T47D (cell line): ENCODE measurements around the gene CACNA2D1.
A peak's percentile ranks its signal among the peaks of the same experiment; 100 is the strongest.
"Not testable (repeated sequence)": the region's sequence is repeated elsewhere in the genome, so short reads cannot be mapped to it uniquely, and the experiment has no call there.

ENCODE experiments used
- DNase-seq, 2 experiments: peaks; one replicate each; pipeline versions ENCODE4 v3.0.0 to v3.0.0-alpha.2; 2011 to 2012; ENCODE audit warnings: low read depth in 1 of 2, low spot score in 1 of 2
- JUND ChIP-seq: IDR thresholded peaks from 2 replicates; pipeline ENCODE4 v1.6.1; 2012; ENCODE audit warnings: low read depth
- in situ Hi-C: cut with HindIII; loops from 2 replicates; pipeline ENCODE4 v1.10.0; 2016; ENCODE audit warnings: low sequenced_read_pairs, low pct_unique_long_range_greater_than_20kb

The CACNA2D1 gene

DNA sequence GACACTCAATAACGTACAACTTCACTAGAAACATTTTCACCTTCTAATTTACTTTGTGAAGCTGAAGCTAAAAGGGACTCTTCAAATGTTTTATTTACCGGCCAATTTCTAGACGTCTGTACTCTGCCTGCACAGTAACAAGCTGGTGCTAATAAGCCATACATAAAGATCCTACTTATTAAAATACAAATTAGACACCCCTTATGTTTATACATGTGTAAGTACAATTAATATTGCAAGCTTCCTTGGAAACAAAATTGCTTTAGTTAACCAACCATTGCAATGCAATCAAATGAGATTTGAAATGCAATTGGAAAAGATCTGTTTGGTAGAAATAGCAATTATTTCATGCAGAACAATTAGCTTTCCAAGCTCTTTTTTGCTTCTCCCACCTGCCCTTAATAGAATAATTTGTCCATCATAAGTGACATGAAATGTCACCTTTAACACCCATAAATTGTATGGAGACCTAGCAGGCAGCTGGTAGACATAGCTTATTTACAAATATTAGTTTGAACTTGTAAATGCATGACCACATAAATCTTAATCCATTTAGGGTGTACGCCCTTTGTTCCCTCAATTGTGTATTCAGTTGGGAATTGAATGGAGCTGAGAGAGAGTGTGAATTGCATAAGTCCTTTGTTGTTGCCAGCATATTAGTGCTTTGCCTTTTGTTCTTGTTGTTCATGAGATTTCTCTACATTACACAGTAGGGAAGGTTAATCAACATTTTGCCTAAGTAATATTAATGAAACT lies 277.1 kb downstream of the CACNA2D1 start:
- no peak for DNase-seq
- in situ Hi-C loops = no loop called here
- no peak for TF ChIP-seq JUND

DNA sequence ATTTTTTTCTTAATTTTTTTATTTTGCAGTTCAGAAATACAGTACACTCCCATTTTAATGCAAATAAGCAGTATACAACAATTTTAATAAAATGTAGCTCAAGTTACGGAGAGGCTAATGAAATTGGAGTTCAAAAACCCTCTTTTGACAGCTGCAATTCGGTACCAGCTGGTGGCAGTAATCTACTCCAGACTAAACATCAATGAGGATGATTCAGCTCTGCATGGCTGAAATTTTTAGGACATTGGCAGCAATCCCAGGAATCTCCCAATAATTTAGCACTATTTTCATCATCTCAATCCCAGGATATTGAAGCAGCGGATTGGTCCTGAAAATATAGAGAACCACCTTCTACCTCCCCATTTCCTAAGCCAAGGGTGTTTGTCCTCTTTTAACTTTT lies 278.8 kb downstream of the CACNA2D1 start:
- DNase-seq = peak in 1 of 2 experiments; percentile 27
- no peak for TF ChIP-seq JUND

DNA sequence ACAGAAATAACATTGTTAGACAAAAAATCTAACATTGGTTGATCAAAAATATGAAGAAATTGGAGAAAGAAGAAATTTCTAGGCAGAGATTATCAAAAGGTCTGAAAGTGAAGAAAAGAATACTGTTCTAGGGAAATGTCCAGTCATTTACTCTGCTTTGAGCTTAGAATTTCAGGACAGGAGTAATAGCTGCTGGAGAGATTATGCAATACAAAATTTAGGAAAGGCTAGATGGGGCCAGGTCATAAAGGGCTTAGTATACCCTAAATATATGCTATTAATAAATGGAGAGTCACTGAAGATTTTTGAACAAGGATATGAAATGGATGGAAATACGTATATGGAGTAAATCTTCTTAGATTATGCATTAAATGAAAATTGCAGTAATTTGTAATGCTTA lies 279.2 kb downstream of the CACNA2D1 start:
- TF ChIP-seq JUND = no peak
- DNase-seq = no peak
- in situ Hi-C loops = no loop called here

More for the DNA sequence above, 278.8 kb downstream of the CACNA2D1 start:
- in situ Hi-C loops = no loop called here

DNA sequence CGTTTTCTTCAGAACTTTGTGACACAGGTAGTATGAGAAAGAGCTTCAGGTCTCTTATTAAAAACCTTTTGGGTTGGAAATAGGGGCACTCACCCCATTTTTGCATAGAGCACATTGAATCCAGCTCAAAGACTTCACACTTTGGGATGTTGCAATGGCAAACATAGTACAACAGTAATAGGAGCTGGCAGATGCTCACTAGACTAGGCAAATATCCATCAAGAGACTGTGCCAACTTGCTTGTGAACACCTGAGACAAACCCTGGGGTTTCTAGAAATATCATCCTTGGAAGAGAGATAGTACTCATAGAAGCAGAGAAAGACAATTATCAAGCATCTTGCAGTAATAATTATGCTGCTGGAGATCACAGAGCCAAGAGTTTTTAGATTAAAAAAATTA lies 280.0 kb downstream of the CACNA2D1 start:
- DNase-seq = no peak
- TF ChIP-seq JUND = no peak
- in situ Hi-C loops = no loop called here

DNA sequence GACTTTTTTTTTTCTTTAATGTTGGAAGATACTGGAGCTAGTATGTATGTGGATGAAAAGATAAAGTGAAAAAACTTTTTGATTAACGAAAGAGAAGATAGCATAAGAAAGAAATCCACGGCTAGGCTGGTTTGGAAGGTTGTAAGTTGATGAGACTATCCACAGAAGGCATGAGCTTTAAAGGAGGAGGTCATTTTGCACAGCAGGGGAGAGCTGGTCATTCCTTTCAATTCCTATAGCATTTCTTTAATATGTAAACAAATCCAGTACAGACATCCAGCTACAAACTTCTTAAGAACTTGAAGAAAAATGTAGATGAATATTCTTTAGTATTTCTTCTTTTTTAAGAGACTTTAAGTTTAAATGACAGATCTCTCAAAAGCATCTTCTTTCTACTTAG lies 281.3 kb downstream of the CACNA2D1 start:
- DNase-seq = no peak
- in situ Hi-C loops = no loop called here
- no peak for TF ChIP-seq JUND

DNA sequence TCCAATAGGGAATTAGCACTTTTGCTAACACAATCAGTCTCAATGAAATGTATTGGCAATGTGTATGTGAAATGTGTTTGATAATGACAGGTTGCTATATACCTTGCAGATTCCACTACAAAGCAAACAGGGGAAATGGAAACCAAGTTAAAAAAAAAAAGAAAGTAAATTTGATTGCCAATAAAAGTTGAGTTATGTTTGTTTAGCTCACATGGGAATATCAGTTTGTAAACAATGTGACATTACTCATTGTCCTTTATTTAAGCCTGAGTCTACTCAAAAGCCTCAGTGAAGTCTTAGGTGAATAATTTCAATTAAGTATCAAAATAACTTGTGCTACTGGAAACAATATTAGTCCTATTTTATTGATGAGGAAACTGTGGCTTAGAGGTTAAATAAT lies 285.2 kb downstream of the CACNA2D1 start:
- no peak for DNase-seq
- in situ Hi-C loops = no loop called here
- no peak for TF ChIP-seq JUND

DNA sequence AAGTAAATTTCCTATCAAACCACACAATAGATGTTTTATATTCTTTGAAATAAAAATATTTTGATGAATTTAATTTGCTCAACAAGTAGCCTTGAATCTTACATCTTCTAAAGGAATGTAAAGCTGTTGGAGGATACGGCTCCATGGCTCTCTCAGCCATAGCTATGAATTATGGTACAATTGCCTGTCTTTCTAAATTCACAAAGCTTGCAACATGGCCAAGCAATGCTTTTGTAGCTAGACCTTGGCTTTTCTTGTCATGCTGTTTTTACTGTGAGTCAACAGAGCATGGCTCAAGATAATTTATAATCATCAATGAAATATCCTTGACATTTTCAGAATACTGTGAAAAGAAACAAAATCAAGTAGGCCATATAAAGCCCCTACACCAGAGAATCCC lies 286.7 kb downstream of the CACNA2D1 start:
- DNase-seq = no peak
- in situ Hi-C loops = no loop called here
- TF ChIP-seq JUND = no peak

DNA sequence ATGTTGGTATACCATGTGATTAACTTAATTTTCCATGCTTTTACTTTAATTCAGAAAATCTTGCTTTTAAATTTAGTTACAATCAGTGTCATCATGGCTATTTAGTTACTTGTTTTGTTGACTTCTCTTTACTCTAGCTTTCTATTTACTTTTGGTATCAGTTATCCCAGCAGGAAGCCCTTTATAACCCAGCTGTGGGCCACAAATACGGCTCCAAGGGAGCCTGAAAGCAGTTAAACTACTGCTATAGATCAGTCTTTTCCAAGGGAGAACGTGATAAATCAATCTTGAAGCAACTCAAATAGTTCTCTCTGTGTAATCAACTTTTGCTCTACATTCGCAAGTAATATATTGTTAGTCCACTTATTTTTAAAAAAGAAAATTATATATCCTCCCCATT lies 287.4 kb downstream of the CACNA2D1 start:
- in situ Hi-C loops = no loop called here
- no peak for TF ChIP-seq JUND
- DNase-seq = no peak

DNA sequence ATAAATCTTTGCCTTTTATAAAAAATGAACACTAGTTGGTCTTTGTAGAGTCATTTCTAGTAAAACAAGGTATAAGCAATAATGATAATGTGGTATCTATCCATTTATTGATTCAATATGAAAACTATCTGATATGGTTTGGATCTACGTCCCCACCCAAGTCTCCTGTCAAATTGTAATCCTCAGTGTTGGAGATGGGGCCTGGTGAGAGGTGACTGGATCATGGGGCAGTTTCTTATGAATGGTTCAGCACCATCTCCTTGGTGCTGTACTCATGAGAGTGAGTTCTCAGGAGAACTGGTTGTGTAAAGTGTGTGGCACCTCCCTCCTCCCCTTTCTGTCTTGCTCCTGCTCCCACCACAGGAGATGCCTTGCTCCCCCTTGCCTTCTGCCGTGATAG lies 288.8 kb downstream of the CACNA2D1 start:
- TF ChIP-seq JUND = no peak
- in situ Hi-C loops = no loop called here
- DNase-seq = no peak

DNA sequence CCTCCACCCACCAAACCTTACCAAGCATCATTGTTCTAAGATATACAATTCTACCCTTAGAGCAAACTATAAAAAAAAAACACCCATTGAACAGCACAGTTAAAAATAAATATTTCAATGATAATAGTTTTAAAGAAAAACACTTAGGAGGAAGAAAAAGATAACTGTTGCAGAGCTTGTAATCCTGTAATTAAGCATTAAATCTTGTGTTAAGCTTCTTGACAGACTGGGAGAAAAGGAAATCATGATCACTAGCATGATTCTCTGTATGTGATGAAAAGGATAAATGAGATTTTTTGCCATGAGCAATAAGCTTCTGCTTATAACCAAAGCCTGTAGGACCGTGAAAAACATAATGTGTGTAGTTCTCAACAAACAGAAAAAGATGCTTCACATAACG lies 289.8 kb downstream of the CACNA2D1 start:
- in situ Hi-C loops = no loop called here
- DNase-seq = no peak
- no peak for TF ChIP-seq JUND

DNA sequence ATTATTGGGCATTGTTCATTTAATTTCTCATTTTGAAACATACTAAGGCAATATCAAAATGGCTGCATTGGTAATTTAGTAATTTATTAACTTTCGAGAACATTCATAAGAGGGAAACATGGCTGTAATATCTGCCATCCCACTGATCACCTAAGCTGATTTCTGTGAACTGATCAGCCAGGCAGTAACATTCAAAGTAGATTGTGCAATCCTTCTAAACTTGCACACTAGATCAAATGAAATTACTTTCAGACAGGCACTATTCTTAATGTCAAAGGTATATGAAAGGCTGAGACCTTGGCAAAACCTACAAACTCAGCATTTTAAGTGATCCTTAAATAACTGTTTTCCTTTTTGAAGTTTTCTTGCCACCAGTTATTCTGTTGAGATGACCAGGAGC lies 290.7 kb downstream of the CACNA2D1 start:
- no peak for DNase-seq
- in situ Hi-C loops = no loop called here
- TF ChIP-seq JUND = no peak

DNA sequence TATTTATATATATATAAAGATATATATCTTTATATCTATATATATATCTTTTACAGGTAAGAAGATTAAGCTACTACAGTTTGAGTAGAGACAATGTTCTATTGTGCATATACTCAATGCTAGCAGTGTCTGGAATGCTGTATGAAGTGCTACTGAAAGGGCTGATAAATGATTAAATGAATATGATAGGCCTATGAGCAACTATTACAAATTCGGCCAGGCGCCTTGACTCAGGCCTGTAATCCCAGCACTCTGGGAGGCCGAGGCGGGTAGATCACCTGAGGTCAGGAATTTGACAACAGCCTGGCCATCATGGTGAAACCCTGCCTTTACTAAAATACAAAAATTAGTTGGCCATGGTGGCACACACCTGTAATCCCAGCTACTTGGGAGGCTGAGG lies 297.1 kb downstream of the CACNA2D1 start:
- no peak for TF ChIP-seq JUND
- in situ Hi-C loops = no loop called here
- DNase-seq = no peak

DNA sequence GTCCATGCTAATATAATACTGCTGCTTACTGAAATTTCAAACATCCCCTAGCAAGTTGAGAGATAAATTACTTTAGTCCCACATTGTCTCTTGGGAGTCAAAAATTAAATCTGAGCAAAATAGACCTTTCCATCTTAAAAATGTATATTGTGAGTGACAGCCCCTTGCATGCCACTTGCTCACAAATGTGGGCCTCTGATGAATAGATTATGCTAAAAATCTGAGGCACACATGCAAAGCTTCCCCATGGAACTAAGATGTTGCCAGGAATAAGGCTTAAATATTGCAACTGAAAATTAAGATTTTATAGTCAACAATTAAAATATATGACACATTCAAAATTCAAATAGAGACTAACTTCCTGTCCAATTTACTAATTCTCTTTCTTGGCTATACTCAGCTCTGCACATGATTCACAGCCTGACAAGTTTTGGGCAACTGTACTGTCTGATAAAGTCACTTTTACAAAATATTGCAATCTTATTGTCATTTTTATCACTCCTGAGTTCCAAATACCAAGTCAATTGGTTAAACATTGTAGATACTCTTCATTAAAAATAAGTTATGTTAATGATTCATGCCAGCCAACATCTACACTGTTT lies 301.2 kb downstream of the CACNA2D1 start:
- in situ Hi-C loops = no loop called here
- TF ChIP-seq JUND = no peak
- DNase-seq = no peak

DNA sequence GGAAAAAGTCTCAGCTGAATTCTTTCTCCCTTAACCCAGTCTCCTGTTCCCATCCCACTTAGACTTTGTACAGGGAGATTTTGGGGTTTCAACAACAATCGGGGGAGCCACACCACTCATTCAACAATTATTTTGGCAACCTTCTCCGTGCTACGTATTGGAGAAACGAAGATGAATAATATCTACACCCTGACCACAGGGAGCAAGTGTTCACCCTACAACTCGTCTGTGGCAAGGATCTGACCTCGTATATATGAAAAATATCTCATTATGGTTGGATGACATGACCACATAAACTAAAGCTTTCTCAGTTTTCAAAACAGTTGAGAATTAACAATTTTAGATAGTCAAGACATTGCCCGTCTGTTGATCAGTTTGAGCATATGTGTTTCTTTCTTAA lies 302.1 kb downstream of the CACNA2D1 start:
- TF ChIP-seq JUND = no peak
- DNase-seq = no peak
- in situ Hi-C loops = no loop called here

DNA sequence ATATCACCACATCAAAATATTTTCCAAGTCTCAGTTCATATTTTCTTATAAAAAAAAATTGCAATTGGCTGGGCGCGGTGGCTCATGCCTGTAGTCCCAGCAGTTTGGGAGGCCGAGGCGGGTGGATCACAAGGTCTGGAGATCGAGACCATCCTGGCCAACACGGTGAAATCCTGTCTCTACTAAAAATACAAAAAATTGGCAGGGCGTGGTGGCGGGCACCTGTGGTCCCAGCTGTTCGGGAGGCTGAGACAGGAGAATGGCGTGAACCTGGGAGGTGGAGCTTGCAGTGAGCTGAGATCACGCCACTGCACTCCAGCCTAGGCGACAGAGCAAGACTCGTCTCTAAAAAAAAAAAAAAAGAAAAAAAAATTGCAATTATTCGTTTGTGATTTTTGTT lies 303.0 kb downstream of the CACNA2D1 start:
- DNase-seq, in situ Hi-C loops: not testable (repeated sequence)
